Skeletal muscle cell (primary cell): ENCODE data around the gene EIF4E2.
"Not testable (repeated sequence)": the region's sequence is repeated elsewhere in the genome, so short reads cannot be mapped to it uniquely, and the experiment has no call there.

Source experiments
- DNase-seq: peaks from one replicate; pipeline ENCODE4 v3.0.0-alpha.2; 2010; ENCODE audit warnings: low read depth
- H3K4me3 ChIP-seq: 2 replicates; pipeline ENCODE4 v1.5.1; 2011; ENCODE audit warnings: low read depth, mild to moderate bottlenecking, control low read depth, low read length, moderate library complexity

EIF4E2 gene

DNA sequence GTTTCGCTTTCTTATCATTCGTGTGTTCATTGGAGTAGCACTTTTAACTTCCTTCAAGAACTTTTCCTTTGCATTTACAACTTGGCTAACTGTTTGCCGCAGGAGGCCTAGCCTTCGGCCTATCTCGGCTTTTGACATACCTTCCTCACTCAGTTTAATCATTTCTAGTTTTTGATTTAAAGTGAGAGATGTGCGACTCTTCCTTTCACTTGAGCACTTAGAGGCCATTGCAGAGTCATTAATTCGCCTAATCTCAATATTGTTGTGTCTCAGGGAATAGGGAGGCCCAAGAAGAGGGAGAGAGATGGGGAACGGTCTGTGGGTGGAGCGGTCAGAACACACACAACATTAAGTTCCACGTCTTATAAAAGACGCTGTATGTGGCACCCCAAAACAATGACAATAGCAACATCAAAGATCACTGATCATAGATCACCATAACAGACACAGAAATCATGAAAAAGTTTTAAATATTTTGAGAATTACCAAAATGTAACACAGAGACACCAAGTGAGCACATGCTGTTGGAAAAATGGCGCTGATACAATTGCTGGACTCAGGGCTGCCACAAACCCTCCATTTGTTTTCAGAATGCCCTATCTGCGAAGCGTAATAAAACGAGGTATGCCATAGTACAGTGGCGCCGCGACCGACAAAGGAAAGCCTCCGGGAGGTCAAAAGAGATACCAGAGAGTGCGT lies 685 bp upstream of the EIF4E2 start:
- H3K4me3 ChIP-seq = peak overlapping the region; percentile 86
- DNase-seq = no peak

DNA sequence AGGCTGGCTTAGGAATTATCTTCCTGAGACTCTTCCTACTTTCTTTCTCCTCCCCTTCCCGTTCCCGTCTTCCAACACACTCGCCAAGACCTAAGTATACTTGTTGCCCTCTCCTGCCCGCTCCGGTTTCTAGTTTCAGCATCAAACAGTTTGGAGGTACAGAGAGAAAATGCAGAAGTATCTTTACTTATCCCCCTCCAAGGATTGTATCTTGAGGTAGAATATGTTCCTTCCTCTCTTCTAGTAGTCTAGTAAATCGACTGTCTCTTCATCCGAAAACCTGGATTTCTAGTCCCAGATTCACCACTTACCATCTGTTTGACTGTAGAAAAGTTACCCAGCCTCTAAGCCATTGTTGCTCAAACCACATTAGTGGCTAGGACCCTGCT lies 755 bp downstream of the EIF4E2 start:
- peak overlapping the region; percentile 86 for H3K4me3 ChIP-seq
- DNase-seq = no peak

DNA sequence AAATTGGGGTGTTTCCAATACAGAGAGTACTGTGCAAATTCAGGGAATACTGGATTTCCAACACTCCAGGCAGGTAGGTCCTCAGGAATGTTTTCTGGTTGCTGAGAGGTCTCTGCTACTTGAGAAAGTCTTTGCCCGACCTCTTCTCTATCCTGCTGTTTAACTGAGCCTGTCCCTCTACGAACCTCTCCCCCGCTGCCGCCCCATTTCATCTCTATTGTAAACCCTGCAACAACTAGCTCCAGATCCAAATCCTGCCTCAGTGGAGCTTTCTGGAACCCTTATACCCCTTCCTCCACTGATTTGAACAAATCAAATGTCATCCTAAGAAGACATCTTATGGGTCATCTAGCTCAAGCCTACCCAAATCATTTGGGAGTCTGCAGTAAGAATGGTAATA lies 1.3 kb downstream of the EIF4E2 start:
- peak overlapping the region; percentile 86 for H3K4me3 ChIP-seq
- no peak for DNase-seq

DNA sequence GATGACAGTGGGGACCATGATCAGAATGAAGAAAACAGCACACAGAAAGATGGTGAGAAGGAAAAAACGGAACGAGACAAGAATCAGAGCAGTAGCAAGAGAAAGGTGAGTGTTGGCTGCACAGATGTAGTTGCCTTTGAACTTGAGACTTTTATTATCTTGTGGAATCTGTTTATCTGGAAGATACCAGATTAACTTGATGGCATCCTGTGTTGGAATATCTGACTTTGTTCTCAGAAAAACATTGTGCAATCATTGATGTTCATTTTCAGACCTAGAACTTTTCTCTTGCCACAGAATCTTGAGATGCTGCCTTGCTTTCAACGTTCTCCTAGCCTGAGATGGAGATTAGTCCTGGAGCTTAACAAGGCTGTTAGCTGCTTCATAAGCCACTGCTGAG lies 5.9 kb downstream of the EIF4E2 start:
- H3K4me3 ChIP-seq = no peak overlapping the region
- DNase-seq = no peak

DNA sequence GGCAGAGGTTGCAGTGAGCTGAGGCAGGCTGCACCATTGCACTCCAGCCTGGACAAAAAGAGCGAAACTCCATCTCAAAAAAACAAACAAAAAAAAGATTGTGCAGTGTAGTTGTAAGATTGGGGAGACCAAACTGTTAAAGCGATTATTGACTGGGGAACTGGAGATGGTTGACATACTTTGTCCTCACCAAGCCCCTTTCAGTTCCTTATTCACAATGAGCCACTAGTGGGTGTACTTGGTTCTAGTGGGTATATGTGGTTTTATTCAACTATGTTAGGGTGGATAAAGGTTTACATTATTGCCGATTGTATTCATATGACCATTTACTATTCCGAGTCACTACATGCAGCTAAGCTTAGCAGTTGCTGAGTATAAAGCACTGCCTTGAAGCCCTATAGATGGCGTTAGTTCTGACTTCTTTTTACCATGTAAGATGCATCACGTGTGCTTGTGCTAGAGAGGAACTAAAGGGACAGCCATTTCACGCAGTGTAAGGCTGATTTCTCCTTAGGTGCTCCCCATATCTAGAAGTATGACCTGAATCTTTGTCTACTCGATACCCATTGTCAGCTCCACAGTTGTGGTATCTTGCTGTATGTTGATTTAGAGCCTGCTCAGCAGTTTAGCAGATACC lies 12.1 kb downstream of the EIF4E2 start:
- DNase-seq = no peak
- no peak overlapping the region for H3K4me3 ChIP-seq

DNA sequence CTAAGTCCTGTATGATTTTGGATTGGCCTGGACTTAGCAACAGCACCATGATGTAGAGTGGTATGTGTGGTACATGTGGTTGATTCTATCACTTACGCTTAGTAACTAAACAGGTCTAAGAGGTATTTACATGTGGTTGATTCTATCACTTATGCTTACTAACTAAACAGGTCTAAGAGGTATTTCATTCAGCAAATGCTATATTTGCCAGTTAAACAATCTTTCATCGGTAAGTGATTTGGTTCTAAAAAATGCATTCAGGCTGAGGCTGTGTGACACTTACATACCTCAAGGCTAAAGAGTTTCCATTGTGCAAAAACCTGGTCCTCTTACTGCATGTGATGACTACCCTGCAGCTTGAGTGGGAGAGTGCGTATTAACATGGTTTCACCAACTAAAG lies 13.1 kb downstream of the EIF4E2 start:
- H3K4me3 ChIP-seq = no peak overlapping the region
- DNase-seq = no peak

DNA sequence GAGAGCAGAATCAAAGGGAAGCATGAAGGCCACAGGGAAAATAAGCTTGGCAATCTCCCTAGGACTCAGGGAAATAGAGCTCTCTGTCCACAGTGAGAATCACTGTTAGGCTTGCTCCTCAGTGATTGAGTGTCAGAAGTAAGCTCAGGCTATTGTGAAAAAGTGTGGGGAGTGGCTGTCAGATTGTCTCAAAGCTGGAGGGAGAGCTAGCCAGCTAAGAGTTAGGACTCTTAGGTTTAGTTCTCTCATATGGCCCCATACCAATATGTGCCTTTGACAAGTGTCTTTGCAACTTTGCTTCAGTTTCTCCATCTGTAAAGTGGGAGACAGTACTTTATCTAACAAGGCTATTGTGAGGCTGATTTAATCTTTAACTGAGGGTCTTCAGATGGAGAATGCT lies 17.2 kb downstream of the EIF4E2 start:
- no peak for DNase-seq
- H3K4me3 ChIP-seq = no peak overlapping the region

DNA sequence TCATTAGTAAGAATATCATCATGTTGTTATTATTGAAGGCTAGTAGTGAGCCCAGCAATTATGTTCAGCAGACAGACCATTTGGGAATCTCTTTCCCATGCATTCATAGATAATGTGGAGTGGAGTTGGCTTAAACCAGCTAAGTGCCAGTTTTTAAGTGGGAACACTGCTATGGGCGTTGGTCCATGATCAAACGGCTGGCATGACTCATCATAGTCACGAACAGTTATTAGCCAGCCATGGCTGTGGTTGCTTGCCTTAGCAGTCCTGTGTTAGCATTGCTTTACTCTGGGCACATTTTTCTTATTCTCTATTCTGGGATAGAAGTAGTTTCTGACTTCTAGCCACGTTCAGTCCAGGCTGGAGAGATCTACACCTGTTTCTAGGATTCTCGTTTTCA lies 17.7 kb downstream of the EIF4E2 start:
- no peak overlapping the region for H3K4me3 ChIP-seq
- DNase-seq = peak; percentile 36

DNA sequence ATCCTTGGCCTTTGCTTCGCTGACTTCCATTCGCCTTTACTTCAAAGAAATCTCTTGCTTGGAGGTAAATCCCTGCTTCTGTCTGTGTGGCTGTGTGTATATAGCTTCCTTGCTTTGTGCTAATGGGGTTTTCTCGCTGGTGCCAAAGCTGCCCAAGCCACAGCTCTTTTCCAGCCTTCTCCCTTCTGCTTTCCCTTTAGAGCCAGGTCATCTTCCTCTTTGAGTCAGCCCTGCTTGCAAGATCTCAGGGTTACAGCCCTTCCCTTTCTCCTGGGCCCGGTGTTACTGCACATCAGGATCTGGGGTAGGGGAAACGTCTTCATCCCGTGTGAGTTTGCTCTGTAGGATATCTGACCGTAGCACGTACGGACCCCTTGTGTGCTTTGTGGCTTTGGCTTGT lies 19.1 kb downstream of the EIF4E2 start:
- no peak overlapping the region for H3K4me3 ChIP-seq
- DNase-seq = no peak

DNA sequence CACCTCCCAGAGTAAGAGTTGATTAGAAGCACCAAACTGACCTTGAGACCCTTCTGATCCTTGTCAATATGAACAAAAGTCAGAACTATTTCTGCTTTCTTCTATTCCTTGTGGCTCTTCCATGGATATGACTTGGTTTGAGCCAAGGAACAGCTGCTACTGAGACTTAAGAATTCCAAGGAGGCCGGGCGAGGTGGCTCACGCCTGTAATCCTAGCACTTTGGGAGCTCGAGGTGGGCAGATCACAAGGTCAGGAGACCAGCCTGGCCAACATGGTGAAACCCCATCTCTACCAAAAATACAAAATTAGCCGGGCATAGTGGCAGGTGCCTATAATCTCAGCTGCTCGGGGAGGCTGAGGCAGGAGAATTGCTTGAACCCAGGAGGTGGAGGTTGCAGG lies 20.0 kb downstream of the EIF4E2 start:
- not testable (repeated sequence) for DNase-seq, H3K4me3 ChIP-seq

DNA sequence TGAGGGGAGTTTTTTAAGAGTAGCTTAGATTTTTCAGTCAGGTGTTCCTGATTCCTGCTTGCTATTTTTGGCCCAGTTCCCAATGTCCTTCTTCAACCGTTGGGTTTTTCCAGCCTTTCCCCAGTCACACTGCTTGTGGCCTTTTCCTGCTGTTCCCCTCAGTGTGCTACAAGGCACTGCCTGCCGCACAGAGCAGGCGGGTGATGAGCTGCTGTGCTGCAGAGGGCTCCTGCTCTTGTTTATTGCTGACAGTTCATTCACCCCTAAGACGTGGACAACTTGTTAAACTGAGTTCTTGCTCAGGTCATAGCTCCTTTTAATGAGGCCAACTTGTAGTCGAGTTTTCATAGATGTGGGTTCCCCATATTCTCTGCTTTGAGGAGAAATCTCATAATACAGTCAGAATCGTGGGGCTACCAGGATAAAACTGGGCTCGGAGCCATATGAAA lies 20.6 kb downstream of the EIF4E2 start:
- no peak for DNase-seq
- no peak overlapping the region for H3K4me3 ChIP-seq

DNA sequence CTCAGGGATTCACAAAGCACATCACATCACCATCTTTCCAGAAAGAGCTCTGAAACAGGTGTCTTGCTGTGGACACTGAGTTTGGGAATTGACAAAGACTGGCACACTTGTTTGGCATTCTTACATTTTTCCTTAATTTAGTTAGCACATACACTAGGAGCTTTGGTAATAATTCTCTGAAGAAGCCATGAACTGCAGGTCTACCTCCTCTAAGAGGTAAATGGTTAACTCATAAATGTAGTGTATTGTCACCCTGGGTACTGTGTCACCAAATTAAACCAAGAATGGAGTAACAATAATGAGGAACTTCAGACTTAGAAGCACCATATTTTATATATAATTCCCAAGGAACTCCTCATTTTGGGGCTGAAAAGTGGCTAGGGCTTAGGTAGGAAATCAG lies 22.6 kb downstream of the EIF4E2 start:
- no peak overlapping the region for H3K4me3 ChIP-seq
- no peak for DNase-seq

DNA sequence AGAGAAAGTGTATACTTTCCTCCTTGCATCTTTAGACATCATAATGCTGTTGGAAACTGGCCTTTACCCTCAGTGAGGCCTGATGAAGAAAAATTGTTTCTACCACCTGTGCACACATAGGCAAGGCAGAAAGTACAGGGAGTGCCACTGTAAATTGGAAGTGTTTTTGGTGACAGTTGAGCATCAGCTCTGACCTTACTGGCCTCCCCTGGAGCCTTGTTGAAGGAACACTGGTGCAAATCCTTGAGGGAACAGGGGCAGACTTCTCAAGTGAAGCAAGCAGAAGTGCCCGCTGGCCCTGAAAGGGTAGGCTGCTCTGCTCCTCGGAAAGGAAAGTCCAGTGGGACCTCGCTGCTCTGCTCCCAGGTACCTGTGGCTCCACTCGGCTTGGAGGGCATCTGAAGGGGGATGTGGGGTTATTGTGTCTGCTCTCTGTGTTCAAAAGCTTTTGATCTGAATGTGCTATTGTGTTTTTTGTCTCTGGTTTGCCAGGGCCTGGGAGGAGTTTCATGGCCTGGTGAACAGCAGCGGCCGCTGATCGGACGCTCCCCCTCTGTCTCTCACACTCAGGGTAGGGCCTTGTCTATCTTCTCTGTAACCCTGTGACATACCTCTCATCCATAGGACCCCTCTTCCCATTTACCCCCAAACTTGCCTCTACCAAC lies 23.4 kb downstream of the EIF4E2 start:
- no peak overlapping the region for H3K4me3 ChIP-seq

DNA sequence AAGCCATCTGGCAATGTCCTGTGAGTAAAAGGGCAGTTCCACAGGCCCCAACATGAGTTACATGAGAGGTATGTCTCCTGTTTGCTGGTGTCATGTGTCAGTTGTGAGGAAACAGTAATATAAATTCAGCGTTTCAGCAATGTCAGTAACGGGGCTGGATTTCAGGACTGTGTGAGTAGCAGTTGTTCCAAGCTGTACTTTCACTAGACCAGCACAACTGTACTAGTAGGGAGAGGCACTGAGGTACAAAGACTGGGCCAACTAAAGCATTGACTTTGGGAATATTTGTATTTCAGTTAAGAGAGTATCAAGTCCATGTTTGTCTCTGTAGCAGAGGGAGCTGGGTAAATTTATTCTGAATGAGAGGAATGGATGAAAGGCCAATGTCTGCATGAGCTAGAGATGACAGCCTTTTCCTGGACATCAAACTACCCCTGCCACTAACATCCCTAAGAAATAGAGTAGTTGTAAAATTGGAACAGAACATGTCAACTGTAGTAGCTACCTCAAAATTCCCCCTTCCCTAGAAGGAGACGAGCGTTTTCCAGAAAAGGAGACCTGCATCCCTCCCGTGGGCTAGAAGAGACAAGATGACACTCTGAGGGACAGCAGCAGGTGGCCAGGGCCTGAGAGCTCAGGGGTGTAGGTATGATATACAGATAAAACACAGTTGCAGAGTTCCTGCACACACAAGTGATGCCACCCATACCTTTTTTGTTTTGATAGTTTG lies 24.4 kb downstream of the EIF4E2 start:
- DNase-seq = peak; percentile 54
- no peak overlapping the region for H3K4me3 ChIP-seq

More for the DNA sequence above, 23.4 kb downstream of the EIF4E2 start:
- DNase-seq = no peak

DNA sequence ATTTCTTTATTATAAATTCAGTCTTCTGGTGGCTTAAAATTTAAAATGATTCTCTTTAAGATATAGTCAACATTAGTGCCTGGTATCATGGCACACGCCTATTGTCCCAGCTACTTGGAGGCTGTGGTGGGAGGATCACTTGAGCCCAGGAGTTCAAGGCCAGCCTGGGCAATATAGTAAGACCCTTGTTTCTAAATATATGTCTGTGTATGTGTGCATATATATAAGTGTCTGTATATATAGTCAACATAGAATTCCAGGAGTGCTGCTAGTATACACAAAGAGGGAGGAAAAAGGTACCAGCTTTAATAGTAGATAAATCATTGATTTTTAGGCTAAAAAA lies 24.9 kb downstream of the EIF4E2 start:
- DNase-seq = no peak
- no peak overlapping the region for H3K4me3 ChIP-seq

DNA sequence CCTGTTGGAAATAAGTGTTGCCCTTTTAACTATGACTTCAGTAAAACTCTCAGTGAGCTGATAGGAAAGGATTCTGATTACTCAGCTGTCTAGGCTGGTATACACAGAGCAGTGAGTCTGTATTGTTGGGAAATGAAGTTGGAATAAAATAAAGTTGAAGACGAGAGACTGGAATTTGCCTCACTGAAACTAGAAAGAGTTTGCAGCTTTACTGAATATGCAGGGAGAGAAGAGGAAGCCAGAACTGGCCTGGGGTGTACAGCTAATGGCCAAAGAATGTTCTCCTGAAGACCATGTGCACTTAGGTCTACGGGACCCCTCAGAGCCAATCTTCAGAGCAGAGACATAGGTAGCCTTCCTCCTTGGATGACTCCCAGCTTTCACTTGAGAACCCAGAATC lies 26.5 kb downstream of the EIF4E2 start:
- DNase-seq = peak; percentile 16
- no peak overlapping the region for H3K4me3 ChIP-seq

DNA sequence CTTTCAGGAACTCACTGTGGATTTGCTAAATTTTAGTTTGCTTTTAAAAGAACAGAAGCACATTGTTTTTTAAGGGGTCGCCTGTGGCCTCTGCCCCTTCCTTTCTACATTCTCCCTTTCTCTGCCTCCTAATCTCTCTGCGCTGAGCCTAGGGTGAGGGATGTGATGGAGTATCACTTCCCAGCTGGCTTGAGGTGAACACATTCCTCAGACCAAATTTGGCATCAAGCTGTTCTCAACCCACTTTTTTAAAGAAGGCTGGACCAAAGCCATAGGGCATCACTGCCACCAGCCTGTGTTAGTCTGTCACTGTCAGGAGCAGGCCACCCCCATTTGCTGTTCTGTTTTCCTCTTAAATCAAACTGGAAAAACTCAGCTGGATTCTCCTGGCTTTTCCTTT lies 27.4 kb downstream of the EIF4E2 start:
- no peak for DNase-seq
- no peak overlapping the region for H3K4me3 ChIP-seq

DNA sequence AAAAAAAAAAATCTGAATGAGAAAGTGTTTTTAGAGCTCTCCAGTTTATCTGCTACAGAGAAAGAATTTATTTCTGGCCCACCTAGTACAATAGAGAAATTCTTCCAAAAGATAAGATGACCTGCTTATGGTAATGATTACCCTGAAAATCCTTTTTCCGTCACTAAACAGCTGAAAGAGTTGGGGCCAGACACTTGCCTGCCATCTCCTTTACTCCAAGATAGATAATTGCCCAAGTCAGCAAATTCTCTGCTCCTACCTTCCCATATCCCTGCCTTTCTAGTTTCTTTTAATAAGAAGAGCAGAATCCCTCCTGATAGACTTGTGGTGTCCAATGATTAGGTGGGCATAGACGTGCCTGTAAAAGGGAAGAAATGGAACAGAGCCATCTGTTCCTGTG lies 28.1 kb downstream of the EIF4E2 start:
- DNase-seq = no peak
- no peak overlapping the region for H3K4me3 ChIP-seq

DNA sequence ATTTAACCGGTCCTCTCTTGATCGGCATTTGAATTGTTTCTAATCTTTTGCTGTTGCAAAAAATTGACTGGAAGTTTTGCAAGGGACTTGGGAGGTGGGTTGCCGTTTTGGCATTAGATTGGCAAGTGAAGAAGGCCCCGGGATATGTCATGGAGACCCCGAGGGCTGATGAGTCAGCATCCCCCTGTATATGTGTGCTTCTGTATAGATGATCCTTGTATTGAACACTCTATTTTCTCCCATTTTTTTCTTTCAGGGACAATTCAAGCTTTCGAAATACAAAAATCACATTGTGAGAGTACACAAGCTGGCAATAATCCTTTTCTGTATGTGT lies 30.1 kb downstream of the EIF4E2 start:
- no peak for DNase-seq
- H3K4me3 ChIP-seq = no peak overlapping the region

DNA sequence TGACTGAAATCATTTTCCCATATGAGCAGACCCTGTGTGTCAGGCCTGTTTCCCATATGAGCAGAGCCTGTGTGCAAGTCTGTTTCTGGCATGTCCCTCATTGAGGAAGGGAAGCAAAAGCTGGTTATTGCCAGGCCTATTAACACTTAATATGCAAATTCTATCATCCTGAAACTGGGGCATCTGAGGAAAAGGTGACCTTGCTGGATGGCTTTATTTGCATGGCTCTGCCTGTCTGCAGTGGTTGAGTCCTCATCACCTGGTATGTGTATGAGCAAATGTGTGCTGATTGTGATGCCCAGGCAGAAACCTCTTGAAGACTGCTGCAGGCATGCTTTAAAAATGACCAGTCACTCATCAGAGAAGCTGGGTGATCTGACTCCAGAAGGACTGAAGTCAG lies 31.2 kb downstream of the EIF4E2 start:
- no peak overlapping the region for H3K4me3 ChIP-seq
- no peak for DNase-seq
